Measurements from ENCODE around the gene MEGF8.

GRCh38 chr19:42334697-42335373 lies 9.4 kb downstream of the MEGF8 start:
- TF ChIP-seq, protein P1, sequence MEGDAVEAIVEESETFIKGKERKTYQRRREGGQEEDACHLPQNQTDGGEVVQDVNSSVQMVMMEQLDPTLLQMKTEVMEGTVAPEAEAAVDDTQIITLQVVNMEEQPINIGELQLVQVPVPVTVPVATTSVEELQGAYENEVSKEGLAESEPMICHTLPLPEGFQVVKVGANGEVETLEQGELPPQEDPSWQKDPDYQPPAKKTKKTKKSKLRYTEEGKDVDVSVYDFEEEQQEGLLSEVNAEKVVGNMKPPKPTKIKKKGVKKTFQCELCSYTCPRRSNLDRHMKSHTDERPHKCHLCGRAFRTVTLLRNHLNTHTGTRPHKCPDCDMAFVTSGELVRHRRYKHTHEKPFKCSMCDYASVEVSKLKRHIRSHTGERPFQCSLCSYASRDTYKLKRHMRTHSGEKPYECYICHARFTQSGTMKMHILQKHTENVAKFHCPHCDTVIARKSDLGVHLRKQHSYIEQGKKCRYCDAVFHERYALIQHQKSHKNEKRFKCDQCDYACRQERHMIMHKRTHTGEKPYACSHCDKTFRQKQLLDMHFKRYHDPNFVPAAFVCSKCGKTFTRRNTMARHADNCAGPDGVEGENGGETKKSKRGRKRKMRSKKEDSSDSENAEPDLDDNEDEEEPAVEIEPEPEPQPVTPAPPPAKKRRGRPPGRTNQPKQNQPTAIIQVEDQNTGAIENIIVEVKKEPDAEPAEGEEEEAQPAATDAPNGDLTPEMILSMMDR (IDR thresholded peaks at IDR 0.05): no peak
- no peak for TF ChIP-seq POLR2A (IDR thresholded peaks at IDR 0.05)
